Ovary (tissue), 9 donors: ENCODE measurements around the gene HLA-DQA2. TPM values are rescaled to one million over a fixed set of nuclear protein-coding genes. Genes with fewer than 3 reads are reported as not detected.
"Not testable (repeated sequence)": the region's sequence is repeated elsewhere in the genome, so short reads cannot be mapped to it uniquely, and the experiment has no call there.

Experiments used
- DNase-seq, 5 donors: peaks; one replicate each; pipeline ENCODE4 v3.0.0-alpha.2; 2019 to 2020
- H3K27ac ChIP-seq, 2 donors: fragments of 200-600 bp; one replicate each; pipeline versions ENCODE4 v1.5.1 to v1.8.0; 2019 to 2022
- H3K27me3 ChIP-seq: fragments of 200-600 bp; one replicate; pipeline ENCODE4 v1.8.0; 2022
- H3K36me3 ChIP-seq: fragments of 200-600 bp; sonication (generic); one replicate; pipeline ENCODE4 v1.5.1; 2019
- H3K4me1 ChIP-seq: one replicate; pipeline ENCODE4 v1.8.1; 2013; ENCODE audit warnings: mild to moderate bottlenecking, moderate library complexity; ENCODE audit not compliant: insufficient read depth
- H3K4me3 ChIP-seq: fragments of 200-600 bp; sonication (generic); one replicate; pipeline ENCODE4 v1.5.1; 2017
- H3K9me3 ChIP-seq, 2 donors: fragments of 200-600 bp in 1 of 2; sonication (generic) in 1 of 2; one replicate each; pipeline versions ENCODE4 v1.5.1 to v1.8.1; 2013 to 2019; ENCODE audit warnings: mild to moderate bottlenecking in 1 of 2, moderate library complexity in 1 of 2
- CTCF ChIP-seq, 3 donors: fragments of 450-650 bp in 2 of 3; fragments of 200-600 bp in 1 of 3; IDR thresholded peaks; one replicate each; pipeline versions ENCODE4 v1.5.1 to v1.8.0; 2016 to 2022; ENCODE audit warnings: antibody characterized with exemption in 3 of 3, mild to moderate bottlenecking in 1 of 3
- EP300 ChIP-seq: sonication (generic); formaldehyde crosslinking; IDR thresholded peaks from one replicate; pipeline ENCODE4 v1.6.1; 2017; ENCODE audit warnings: antibody characterized with exemption
- POLR2A ChIP-seq: fragments of 450-650 bp; IDR thresholded peaks from one replicate; pipeline ENCODE4 v1.6.1; 2017; ENCODE audit warnings: antibody characterized with exemption, mild to moderate bottlenecking, moderate library complexity
- WGBS, 3 donors: extraction: QIAGEN DNeasy Blood & Tissue Kit in 1 of 3; methylation state at CpG; one replicate each; pipeline versions ENCODE4 v1.1.5 to v1.1.7; 2013 to 2017; 5-methylcytosine and 5-hydroxymethylcytosine counted together
- intact Hi-C, 4 donors: fragments of 100-400 bp; cut with DNase I; formaldehyde crosslinking; loops; one replicate each; pipeline versions ENCODE4 v1.11.0 to v1.15.1; 2022 to 2023
- polyA plus RNA-seq, 2 donors: library from polyadenylated mRNA; stranded (reverse); fragments of 200-250 nt in 1 of 2; fragments of 350-450 nt in 1 of 2; fragmentation: Illumina TruSeq in 1 of 2; extraction: RNeasy Lipid Tissue Mini Kit (QIAGEN cat#74804) in 1 of 2; gene quantifications; one replicate each; pipeline ENCODE4 v1.2.3, GENCODE V29; 2013 to 2014
- total RNA-seq, 7 donors: library from RNA; depleted of rRNA in 2 of 7; stranded (reverse); fragments of >200 nt in 2 of 7; fragmentation: NEBNext Ultra II Directional in 3 of 7; extraction: Animal tissue kit (Norgen Biotek cat#: 25700) in 3 of 7; gene quantifications; one replicate each; pipeline versions ENCODE4 v1.1.0 to v1.2.4, GENCODE V29; 2016 to 2023
- donor health status: DM: no; HTN: no; CAD: no; lungs with moderate emphysema.
- donor health status: DM: no; HTN: no; CAD: no.
- donor health status: Bipolar disorder and iron deficiency.
- donor health status: DM: yes; HTN: yes; CAD: no.
- donor health status: DM: no; HTN: no; CAD: no.
- donor health status: DM: yes; HTN: yes; CAD: no.

Gene HLA-DQA2
- total and polyA plus RNA-seq, 9 donors = 0.66 to 29.3 (median 1.5) TPM; not detected in 4

DNA sequence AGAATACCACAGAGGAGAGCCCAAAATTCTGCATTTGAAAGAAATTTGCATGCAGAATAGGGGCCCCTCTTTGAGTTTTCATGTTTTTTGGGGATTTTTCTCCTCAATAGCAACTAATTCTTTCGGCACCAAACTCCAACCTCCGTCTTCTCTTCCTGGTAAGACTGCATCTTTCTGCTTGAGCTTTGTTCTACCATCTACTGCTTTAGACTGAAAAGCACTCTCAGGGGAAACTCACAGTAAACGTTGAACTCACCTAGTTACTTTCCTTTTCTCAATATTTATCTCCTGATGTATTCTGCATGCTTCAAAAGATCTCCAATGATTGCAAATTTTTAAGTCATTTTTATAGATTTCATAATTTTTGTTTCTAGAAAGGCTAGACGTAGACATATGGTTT, 37.8 kb upstream of the HLA-DQA2 start:
- DNase-seq = no peak
- WGBS, 3 donors = 26 to 62% (median 40%) methylated on average over 4 of the region's 4 CpGs
- H3K4me1 ChIP-seq = no peaks in the 10 kb centered on the region
- H3K4me3 ChIP-seq = no peak overlapping the region
- TF ChIP-seq POLR2A (no peak), EP300 (no peak), CTCF (IDR thresholded peaks at IDR 0.05) (no peak)
- H3K36me3 ChIP-seq = no peaks in the 10 kb centered on the region
- intact Hi-C loops = loop anchor here in 2 of 4 donors (10.0 kb wide), 2 partner anchors 269 to 289 kb away; partner anchors contain the start of gene HLA-DRA (in 1 of the 2)
- no peak overlapping the region for H3K27ac ChIP-seq
- no peaks in the 10 kb centered on the region for H3K27me3 ChIP-seq
- no peaks in the 10 kb centered on the region for H3K9me3 ChIP-seq

GRCh38 chr6:32705164-32705563, 36.0 kb upstream of the HLA-DQA2 start:
- not testable (repeated sequence) for H3K27me3 ChIP-seq, H3K36me3 ChIP-seq, H3K4me3 ChIP-seq, H3K9me3 ChIP-seq, H3K4me1 ChIP-seq, H3K27ac ChIP-seq, DNase-seq
- WGBS, 3 donors = 62 to 90% (median 73%) methylated on average over 3 of the region's 3 CpGs
- intact Hi-C loops = loop anchor here in 2 of 4 donors (10.0 kb wide), 2 partner anchors 270 to 290 kb away; partner anchors contain the start of gene HLA-DRA (in 1 of the 2)

DNA sequence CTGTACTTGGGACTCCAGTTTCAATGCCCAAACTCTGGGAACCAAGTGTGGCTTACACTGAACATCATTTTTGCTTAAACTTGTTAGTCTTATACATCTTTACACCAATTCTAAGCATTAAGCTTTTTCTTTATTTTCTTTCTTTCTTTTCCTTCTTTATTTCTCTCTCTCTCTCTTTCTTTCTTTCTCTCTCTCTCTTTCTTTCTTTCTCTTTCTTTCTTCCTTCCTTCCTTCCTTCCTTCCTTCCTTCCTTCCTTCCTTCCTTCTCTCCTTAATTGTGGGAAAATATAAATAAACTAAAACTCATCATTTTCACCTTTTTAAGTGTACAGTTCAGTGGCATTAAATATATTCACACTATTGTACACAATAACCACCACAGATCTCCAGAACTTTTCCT, 31.6 kb upstream of the HLA-DQA2 start:
- intact Hi-C loops = loop anchor here in 2 of 4 donors (10.0 kb wide), 2 partner anchors 275 to 295 kb away; partner anchors contain the start of gene HLA-DRA (in 1 of the 2)
- Histone ChIP-seq H3K4me1 (no peaks in the 10 kb centered on the region), H3K4me3 (no peak overlapping the region), H3K27me3 (no peaks in the 10 kb centered on the region), H3K27ac (no peak overlapping the region), H3K36me3 (no peaks in the 10 kb centered on the region), H3K9me3 (no peaks in the 10 kb centered on the region)
- DNase-seq = no peak
- TF ChIP-seq CTCF (IDR thresholded peaks at IDR 0.05) (no peak), POLR2A (no peak), EP300 (no peak)

- TF ChIP-seq POLR2A (no peak), CTCF (IDR thresholded peaks at IDR 0.05) (no peak), EP300 (no peak)
- H3K27me3 ChIP-seq = no peaks in the 10 kb centered on the region
- no peaks in the 10 kb centered on the region for H3K9me3 ChIP-seq
- no peaks in the 10 kb centered on the region for H3K36me3 ChIP-seq
- DNase-seq = no peak
- H3K4me1 ChIP-seq = no peaks in the 10 kb centered on the region
- H3K27ac ChIP-seq = no peak overlapping the region
- intact Hi-C loops = no loop called here
- H3K4me3 ChIP-seq = no peak overlapping the region
Measured at GRCh38 chr6:32713241-32713640, 27.9 kb upstream of the HLA-DQA2 start.

DNA sequence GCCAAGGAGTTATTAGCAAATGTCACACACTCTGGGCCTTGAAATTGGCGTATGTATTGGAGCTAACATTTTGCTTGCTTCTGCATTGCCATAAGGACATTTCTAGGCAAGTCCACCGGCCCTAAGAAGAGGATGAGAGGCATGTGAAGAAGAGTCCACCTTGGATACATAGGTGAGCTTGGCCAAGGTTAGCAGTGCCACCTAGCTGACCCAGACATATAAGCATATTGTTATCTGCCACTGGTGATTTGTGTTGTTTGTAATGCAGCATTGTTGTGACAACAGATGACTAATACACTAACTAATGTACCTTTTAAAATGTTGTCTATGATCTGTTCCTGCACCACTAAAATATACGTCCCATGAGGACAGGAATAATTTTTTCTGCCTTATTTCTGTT, 24.8 kb upstream of the HLA-DQA2 start:
- intact Hi-C loops = no loop called here
- 69 to 96% (median 88%) methylated on average over 3 of the region's 3 CpGs for WGBS, 3 donors
- Histone ChIP-seq H3K27me3 (no peaks in the 10 kb centered on the region), H3K36me3 (no peaks in the 10 kb centered on the region), H3K4me1 (no peaks in the 10 kb centered on the region), H3K9me3 (no peaks in the 10 kb centered on the region), H3K4me3 (no peak overlapping the region), H3K27ac (no peak overlapping the region)
- no peak for DNase-seq
- no peak for TF ChIP-seq EP300
- no peak for TF ChIP-seq CTCF (IDR thresholded peaks at IDR 0.05)
- TF ChIP-seq POLR2A = no peak
